ENCODE results near the gene HCK. TPM values are rescaled to one million over a fixed set of nuclear protein-coding genes. Genes with fewer than 3 reads are reported as not detected.
A peak's percentile ranks its signal among the peaks of the same experiment; 100 is the strongest.

HCK gene
- total RNA-seq, 1 experiment from 2014 or later, result 1.3 TPM

- Mint-ChIP-seq H3K4me3 (no peak overlapping the region), H3K27me3 (ENCODE audit: low read depth) (no peaks in the 10 kb centered on the region; the same call in 1 of the 2 replicates), H3K36me3 (peaks cover 5% of the 10 kb centered on the region), H3K27ac (peak overlapping the region; percentile 74), H3K9me3 (no peaks in the 10 kb centered on the region), H3K4me1 (peaks cover 19% of the 10 kb centered on the region)
- ATAC-seq, result no peak
- ChIA-PET POLR2A (no interaction called here), CTCF (no interaction called here)
- TF ChIP-seq PRRX2 (CRISPR knock-in tag; IDR thresholded peaks at IDR 0.05) (no peak), JAZF1 (CRISPR knock-in tag; IDR thresholded peaks at IDR 0.05) (no peak), EMX1 (CRISPR knock-in tag; IDR thresholded peaks at IDR 0.05) (no peak), ZNF425 (CRISPR knock-in tag; conservative IDR thresholded peaks at IDR 0.05) (no peak)
- TF ChIP-seq, protein P1, sequence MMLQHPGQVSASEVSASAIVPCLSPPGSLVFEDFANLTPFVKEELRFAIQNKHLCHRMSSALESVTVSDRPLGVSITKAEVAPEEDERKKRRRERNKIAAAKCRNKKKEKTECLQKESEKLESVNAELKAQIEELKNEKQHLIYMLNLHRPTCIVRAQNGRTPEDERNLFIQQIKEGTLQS (CRISPR knock-in tag; conservative IDR thresholded peaks at IDR 0.05), result no peak
- no peak for DNase-seq (ENCODE audit: low spot score)
These were observed 59.7 kb downstream of the HCK start for GRCh38 chr20:32111753-32112152.

GRCh38 chr20:32112841-32113240 lies 60.8 kb downstream of the HCK start:
- H3K4me1 Mint-ChIP-seq, result peaks cover 23% of the 10 kb centered on the region
- H3K36me3 Mint-ChIP-seq, result peaks cover 5% of the 10 kb centered on the region
- no peaks in the 10 kb centered on the region; the same call in 1 of the 2 replicates for H3K27me3 Mint-ChIP-seq (ENCODE audit: low read depth)
- DNase-seq (ENCODE audit: low spot score), result no peak
- no peak for ATAC-seq
- no peaks in the 10 kb centered on the region for H3K9me3 Mint-ChIP-seq
- CTCF ChIA-PET, result no interaction called here
- no peak overlapping the region for H3K27ac Mint-ChIP-seq
- POLR2A ChIA-PET, result no interaction called here
- no peak overlapping the region for H3K4me3 Mint-ChIP-seq
- no peak for TF ChIP-seq CBFB (CRISPR knock-in tag; IDR thresholded peaks at IDR 0.05; ENCODE audit: low read depth)
- no peak for TF ChIP-seq PRRX2 (CRISPR knock-in tag; IDR thresholded peaks at IDR 0.05)
- TF ChIP-seq CDX4 (CRISPR knock-in tag; IDR thresholded peaks at IDR 0.05; ENCODE audit: borderline replicate concordance), result no peak
- TF ChIP-seq ZNF512 (CRISPR knock-in tag; IDR thresholded peaks at IDR 0.05; ENCODE audit: borderline replicate concordance), result no peak
- TF ChIP-seq ZNF281 (CRISPR knock-in tag; IDR thresholded peaks at IDR 0.05), result no peak
- TF ChIP-seq, protein P2, sequence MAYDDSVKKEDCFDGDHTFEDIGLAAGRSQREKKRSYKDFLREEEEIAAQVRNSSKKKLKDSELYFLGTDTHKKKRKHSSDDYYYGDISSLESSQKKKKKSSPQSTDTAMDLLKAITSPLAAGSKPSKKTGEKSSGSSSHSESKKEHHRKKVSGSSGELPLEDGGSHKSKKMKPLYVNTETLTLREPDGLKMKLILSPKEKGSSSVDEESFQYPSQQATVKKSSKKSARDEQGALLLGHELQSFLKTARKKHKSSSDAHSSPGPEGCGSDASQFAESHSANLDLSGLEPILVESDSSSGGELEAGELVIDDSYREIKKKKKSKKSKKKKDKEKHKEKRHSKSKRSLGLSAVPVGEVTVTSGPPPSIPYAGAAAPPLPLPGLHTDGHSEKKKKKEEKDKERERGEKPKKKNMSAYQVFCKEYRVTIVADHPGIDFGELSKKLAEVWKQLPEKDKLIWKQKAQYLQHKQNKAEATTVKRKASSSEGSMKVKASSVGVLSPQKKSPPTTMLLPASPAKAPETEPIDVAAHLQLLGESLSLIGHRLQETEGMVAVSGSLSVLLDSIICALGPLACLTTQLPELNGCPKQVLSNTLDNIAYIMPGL (CRISPR knock-in tag; IDR thresholded peaks at IDR 0.05), result no peak
- TF ChIP-seq CREB1 (CRISPR knock-in tag; IDR thresholded peaks at IDR 0.05), result no peak
- no peak for TF ChIP-seq KAT7 (CRISPR knock-in tag; IDR thresholded peaks at IDR 0.05; ENCODE audit: borderline replicate concordance)
- no peak for TF ChIP-seq OVOL2 (CRISPR knock-in tag; IDR thresholded peaks at IDR 0.05; ENCODE audit: borderline replicate concordance)
- TF ChIP-seq, protein P1 (CRISPR knock-in tag; conservative IDR thresholded peaks at IDR 0.05), result no peak
- no peak for TF ChIP-seq PREB (CRISPR knock-in tag; IDR thresholded peaks at IDR 0.05; ENCODE audit: borderline replicate concordance)
- no peak for TF ChIP-seq CREM (CRISPR knock-in tag; IDR thresholded peaks at IDR 0.05)
- no peak for TF ChIP-seq NFE2L1 (CRISPR knock-in tag; IDR thresholded peaks at IDR 0.05)
- TF ChIP-seq ATF2 (CRISPR knock-in tag; IDR thresholded peaks at IDR 0.05; ENCODE audit: borderline replicate concordance, low read depth), result no peak
- no peak for TF ChIP-seq ZNF232 (CRISPR knock-in tag; IDR thresholded peaks at IDR 0.05)
- TF ChIP-seq, protein P3, sequence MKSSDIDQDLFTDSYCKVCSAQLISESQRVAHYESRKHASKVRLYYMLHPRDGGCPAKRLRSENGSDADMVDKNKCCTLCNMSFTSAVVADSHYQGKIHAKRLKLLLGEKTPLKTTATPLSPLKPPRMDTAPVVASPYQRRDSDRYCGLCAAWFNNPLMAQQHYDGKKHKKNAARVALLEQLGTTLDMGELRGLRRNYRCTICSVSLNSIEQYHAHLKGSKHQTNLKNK (CRISPR knock-in tag; IDR thresholded peaks at IDR 0.05), result no peak
- TF ChIP-seq GTF2I (CRISPR knock-in tag; conservative IDR thresholded peaks at IDR 0.05), result no peak
- TF ChIP-seq, protein P4, sequence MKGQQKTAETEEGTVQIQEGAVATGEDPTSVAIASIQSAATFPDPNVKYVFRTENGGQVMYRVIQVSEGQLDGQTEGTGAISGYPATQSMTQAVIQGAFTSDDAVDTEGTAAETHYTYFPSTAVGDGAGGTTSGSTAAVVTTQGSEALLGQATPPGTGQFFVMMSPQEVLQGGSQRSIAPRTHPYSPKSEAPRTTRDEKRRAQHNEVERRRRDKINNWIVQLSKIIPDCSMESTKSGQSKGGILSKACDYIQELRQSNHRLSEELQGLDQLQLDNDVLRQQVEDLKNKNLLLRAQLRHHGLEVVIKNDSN (CRISPR knock-in tag; IDR thresholded peaks at IDR 0.05), result no peak

All from WTC11 (cell line).